Measurements from ENCODE around the gene C1orf141. TPM values are rescaled to one million over a fixed set of nuclear protein-coding genes. Genes with fewer than 3 reads are reported as not detected.

The C1orf141 gene
- total RNA-seq, 1 donor from 2014 or later = not detected

GRCh38 chr1:67162954-67163353 is 28.2 kb upstream of the C1orf141 start:
- Histone ChIP-seq H3K27me3 (ENCODE audit: control insufficient read depth, insufficient read depth, low read length) (no peaks in the 10 kb centered on the region), H3K36me3 (ENCODE audit: control insufficient read depth, insufficient read depth, low read length) (no peaks in the 10 kb centered on the region), H3K4me3 (ENCODE audit: low read depth, low read length) (no peak overlapping the region)
- DNase-seq (ENCODE audit: low read depth) = peak; percentile 72
- no peak for TF ChIP-seq CTCF (IDR thresholded peaks at IDR 0.05; ENCODE audit: insufficient read depth, low read length, poor library complexity, severe bottlenecking)

- H3K27me3 ChIP-seq (ENCODE audit: control insufficient read depth, insufficient read depth, low read length) = no peaks in the 10 kb centered on the region
- DNase-seq (ENCODE audit: low read depth) = no peak
- no peak overlapping the region for H3K4me3 ChIP-seq (ENCODE audit: low read depth, low read length)
- no peak for TF ChIP-seq CTCF (IDR thresholded peaks at IDR 0.05; ENCODE audit: insufficient read depth, low read length, poor library complexity, severe bottlenecking)
- H3K36me3 ChIP-seq (ENCODE audit: control insufficient read depth, insufficient read depth, low read length) = no peaks in the 10 kb centered on the region
Measured at GRCh38 chr1:67159233-67159632, 24.5 kb upstream of the C1orf141 start.

- Histone ChIP-seq H3K36me3 (ENCODE audit: control insufficient read depth, insufficient read depth, low read length) (no peaks in the 10 kb centered on the region), H3K4me3 (ENCODE audit: low read depth, low read length) (no peak overlapping the region), H3K27me3 (ENCODE audit: control insufficient read depth, insufficient read depth, low read length) (no peaks in the 10 kb centered on the region)
- TF ChIP-seq CTCF (IDR thresholded peaks at IDR 0.05; ENCODE audit: insufficient read depth, low read length, poor library complexity, severe bottlenecking) = no peak
- no peak for DNase-seq (ENCODE audit: low read depth)
Measured at GRCh38 chr1:67158401-67158800, 23.6 kb upstream of the C1orf141 start.

- no peak for DNase-seq (ENCODE audit: low read depth)
- no peaks in the 10 kb centered on the region for H3K36me3 ChIP-seq (ENCODE audit: control insufficient read depth, insufficient read depth, low read length)
- no peak for TF ChIP-seq CTCF (IDR thresholded peaks at IDR 0.05; ENCODE audit: insufficient read depth, low read length, poor library complexity, severe bottlenecking)
Measured at GRCh38 chr1:67150931-67151330, 16.2 kb upstream of the C1orf141 start.

GRCh38 chr1:67149179-67149770 is 14.5 kb upstream of the C1orf141 start:
- TF ChIP-seq CTCF (IDR thresholded peaks at IDR 0.05; ENCODE audit: insufficient read depth, low read length, poor library complexity, severe bottlenecking) = peak; percentile 85
- no peaks in the 10 kb centered on the region for H3K36me3 ChIP-seq (ENCODE audit: control insufficient read depth, insufficient read depth, low read length)
- H3K27me3 ChIP-seq (ENCODE audit: control insufficient read depth, insufficient read depth, low read length) = no peaks in the 10 kb centered on the region
- DNase-seq (ENCODE audit: low read depth) = no peak
- H3K4me3 ChIP-seq (ENCODE audit: low read depth, low read length) = no peak overlapping the region

More at GRCh38 chr1:67150931-67151330, 16.2 kb upstream of the C1orf141 start:
- Histone ChIP-seq H3K4me3 (ENCODE audit: low read depth, low read length) (no peak overlapping the region), H3K27me3 (ENCODE audit: control insufficient read depth, insufficient read depth, low read length) (no peaks in the 10 kb centered on the region)
